ENCODE data around the gene RAP2A.
A peak's percentile ranks its signal among the peaks of the same experiment; 100 is the strongest.

RAP2A gene

DNA sequence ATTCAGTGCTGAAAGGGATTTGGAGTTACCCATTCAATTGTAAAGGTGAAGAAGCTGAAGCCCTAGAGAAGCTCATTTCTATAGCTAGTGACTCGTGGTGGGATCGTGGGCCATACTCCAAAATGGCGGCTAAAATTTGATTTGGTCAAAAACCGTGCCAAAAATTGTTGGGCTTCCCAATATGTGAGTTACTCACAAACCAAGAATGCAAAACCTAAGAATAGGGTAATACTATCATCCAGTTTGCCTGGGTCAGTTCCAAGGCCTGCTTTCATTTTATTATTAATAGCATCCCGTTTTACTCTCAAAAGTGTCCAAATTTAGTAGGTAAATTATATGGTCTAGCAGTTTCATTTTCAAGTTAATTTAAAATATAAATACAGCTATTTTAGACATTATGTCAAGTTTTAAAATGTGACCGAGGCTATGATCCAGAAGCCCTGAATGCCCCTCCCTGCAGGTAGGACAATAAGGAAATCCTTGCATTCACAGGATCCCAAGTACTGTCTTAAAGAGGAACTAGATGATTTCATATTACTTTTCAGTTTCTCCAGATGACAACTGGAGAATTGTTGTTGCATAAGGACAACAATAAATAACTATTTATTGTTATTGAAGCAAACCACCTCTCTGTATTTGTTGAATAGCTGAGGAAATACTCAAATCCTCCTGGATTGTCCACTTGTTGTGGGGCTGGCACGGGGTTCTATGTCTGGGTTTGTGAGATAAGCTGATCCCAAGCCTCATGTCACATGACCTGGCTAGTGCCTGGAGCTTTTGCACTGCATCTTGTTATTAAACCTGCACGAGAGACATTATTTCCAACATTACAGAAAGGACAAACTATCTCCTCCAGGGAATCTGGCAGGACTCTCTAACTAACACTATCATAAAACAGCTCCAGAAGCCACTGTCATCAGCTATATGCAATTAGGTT is 11.6 kb upstream of the RAP2A start:
- DNase-seq (ENCODE audit: insufficient read length, low spot score) = no peak
- FAIRE-seq = no peak

GRCh38 chr13:97423300-97424045 is 10.5 kb upstream of the RAP2A start:
- DNase-seq (ENCODE audit: insufficient read length, low spot score) (no peak), FAIRE-seq (no peak)

DNA sequence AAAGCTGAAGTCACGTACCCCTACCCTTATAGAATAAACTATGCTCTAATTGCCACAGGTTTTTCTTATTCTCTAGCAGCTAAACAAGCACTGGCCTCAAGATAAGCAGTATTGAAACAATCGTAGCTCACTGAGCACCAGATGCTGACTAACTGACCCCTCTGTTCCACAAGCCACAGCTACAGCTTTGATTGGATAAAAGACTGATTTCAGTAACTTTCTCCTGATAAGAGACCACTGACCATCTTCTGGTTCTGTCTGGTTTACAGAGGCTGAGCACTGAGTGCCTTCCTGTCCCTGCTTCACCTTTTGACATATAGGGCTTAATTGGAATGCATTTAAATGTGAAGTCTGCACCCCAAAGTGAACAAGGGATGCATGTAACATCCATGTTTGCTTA is 8.4 kb upstream of the RAP2A start:
- DNase-seq (ENCODE audit: insufficient read length, low spot score) (no peak), FAIRE-seq (peak; percentile 49)

- FAIRE-seq (no peak), DNase-seq (ENCODE audit: insufficient read length, low spot score) (no peak)
These were observed 7.3 kb upstream of the RAP2A start for GRCh38 chr13:97426695-97427094.

DNA sequence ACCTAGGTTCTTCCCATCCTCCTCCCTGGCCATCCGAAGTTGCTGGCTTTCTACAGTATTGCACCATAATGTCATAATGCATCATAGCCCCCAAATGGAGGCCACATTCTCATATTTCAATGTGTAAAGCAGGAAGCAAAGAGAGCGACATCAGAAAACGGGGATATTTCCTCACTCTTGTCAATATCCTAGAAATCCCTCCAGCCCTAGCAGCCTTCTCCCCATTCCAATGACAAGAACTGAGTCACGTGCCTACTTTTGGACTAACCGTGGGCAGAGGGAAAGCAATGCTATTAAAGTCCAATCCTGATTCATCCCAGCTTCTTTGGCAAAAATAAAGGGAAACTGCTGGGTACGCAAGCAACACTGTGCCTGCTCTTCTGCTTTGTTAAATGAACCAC is 4.3 kb upstream of the RAP2A start:
- DNase-seq (ENCODE audit: insufficient read length, low spot score) (no peak), FAIRE-seq (no peak)

DNA sequence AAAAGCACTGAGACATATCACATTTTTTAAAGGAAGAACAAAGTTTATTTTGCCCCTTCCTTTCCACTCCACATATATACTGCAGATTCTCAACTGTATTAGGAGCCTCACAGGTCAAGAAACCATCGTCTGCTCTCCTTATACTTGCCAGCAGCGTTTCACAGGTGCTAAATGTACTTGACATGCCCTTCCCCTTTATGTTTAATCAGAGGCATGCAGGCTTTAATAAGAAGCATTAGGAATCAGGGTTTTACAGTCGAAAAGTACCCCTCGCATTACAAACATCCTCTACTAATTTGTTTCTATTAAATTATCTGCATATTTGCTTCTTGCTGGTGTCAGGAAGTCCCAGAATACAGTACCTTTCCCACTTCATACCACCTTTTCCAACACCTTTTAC is 3.7 kb upstream of the RAP2A start:
- DNase-seq (ENCODE audit: insufficient read length, low spot score) (no peak), FAIRE-seq (no peak)

- DNase-seq (ENCODE audit: insufficient read length, low spot score) (no peak), FAIRE-seq (no peak)
These were observed 2.7 kb upstream of the RAP2A start for GRCh38 chr13:97431171-97431764.

DNA sequence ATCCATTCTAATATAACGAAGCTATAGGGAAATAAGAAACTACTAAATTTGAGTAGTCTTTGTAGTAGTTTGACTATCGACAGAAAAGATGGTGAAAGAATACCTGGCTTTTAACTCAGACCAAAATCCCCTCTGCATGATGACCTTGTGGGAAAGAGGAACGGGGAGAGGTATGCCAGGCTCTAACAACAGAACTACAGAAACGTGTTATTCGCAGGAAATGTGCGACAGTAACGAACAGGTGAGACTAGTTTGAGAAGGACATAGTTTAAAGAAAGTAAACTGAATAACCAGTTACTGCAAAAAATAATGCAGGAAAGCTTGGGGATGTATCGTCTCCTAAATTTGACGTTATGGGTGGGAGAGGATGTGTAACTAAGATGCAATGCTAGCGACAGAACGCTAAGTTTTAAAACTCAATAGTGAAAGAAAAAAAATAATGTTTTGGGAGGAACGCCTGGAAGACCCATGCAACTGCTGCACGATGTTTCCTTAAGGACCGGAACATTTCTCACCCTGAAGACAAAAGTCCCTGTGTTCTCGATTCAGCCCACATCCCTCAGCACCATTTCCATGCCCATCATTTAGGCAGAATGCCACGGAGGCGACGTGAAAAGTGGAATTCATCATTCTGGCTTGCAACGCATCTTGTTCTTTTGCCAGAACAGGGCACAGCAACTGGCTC is 1.6 kb upstream of the RAP2A start:
- DNase-seq (ENCODE audit: insufficient read length, low spot score) = no peak
- peak; percentile 72 for FAIRE-seq

DNA sequence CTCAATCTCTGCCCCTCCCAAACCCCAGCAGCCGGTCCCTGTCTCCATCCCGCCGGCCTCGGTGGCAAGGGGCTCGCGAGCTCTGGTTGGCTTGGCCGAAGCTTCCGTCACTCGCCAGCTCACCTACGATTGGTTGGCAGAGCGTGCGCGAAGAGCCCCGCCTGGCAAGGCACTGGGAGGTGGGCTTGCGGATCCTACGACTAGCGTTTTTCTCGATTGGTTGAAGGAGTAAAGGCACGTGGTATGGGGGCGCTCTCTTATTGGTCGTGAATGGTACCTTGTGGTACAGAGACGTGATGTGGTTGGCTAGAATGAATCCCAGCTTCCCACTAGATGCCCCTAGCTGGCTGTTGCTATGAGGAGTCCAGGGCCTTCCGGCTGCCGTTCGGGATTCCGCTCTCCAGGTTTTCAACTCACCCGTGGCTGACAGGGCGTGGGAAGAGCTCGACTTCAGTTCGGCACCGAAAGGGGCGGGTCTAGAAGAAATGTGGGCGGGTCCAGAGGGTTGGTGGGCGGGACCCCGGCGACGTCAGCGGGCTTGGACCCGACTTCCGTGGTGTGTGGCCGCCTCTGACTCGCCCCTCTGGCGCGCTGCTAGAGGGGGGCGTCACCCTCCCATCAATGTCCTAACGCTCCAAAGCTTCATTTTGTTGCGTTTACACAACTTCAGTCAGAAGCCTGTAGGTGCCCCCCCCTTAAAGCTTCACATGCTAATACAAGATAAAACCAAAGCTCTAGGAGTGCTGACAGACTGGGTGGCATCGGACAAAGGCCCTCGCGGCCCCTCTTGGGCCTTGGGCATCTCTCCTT is 847 bp upstream of the RAP2A start:
- DNase-seq (ENCODE audit: insufficient read length, low spot score) (peak; percentile 64), FAIRE-seq (peak; percentile 97)

GRCh38 chr13:97434397-97435201 is 630 bp downstream of the RAP2A start:
- no peak for DNase-seq (ENCODE audit: insufficient read length, low spot score)
- peak; percentile 78 for FAIRE-seq

DNA sequence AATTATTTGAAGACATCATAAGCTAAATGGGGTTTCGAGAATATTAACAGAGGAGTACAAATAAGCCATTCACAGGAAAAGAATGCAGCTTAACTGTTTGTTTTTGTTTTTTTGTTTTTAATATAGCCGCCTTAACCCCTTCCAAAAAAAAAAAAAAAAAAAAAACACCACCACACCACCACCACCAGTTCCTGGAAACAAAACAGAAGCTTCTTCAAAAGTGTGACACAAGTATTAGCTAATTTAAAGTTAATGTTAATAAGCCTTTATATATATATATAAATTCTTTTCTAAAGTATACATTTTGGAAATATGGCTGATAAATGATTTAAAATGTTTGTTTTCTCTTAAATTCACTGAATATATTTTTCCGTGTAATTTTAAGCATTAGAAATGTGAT is 1.4 kb downstream of the RAP2A start:
- DNase-seq (ENCODE audit: insufficient read length, low spot score) (no peak), FAIRE-seq (no peak)

DNA sequence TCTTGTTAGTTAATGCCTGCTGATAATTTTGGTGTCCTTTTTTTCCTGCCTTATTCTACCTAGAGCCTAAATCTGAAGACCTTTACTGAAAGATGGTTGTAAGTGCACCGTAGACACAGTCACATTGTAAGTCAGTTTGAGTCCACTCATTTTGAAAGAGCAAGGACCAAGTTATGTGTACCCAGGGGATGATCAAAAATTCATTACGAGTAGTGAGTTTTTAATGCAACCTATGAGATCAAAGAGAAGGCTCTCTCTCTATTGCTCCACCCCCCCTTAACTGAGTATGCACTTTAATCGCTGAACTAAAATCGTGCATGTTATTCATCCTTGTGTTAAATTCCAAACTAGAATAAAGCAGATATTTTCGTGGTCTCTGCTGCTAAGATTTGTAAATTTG is 1.8 kb downstream of the RAP2A start:
- no peak for DNase-seq (ENCODE audit: insufficient read length, low spot score)
- FAIRE-seq = no peak

GRCh38 chr13:97436845-97437244 is 2.9 kb downstream of the RAP2A start:
- DNase-seq (ENCODE audit: insufficient read length, low spot score) (no peak), FAIRE-seq (peak; percentile 57)

DNA sequence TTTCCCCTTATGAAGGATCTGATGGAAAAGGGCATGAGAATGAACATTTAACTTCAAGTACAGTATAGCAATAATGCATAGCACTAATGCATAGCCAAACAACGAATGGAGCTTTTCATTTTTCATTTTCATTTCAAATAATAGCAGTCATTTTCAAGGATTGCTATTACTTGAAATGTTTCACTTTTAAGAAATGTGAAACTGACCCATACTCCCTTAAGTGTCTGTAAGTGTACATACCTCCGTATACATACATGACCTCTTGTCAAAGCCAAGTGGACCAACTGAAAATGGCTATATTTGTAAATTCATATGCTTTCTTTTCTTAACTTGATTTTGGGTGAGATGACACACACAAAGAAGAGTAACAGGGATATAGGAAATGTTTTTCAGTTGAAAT is 3.8 kb downstream of the RAP2A start:
- peak; percentile 92 for FAIRE-seq
- DNase-seq (ENCODE audit: insufficient read length, low spot score) = no peak

DNA sequence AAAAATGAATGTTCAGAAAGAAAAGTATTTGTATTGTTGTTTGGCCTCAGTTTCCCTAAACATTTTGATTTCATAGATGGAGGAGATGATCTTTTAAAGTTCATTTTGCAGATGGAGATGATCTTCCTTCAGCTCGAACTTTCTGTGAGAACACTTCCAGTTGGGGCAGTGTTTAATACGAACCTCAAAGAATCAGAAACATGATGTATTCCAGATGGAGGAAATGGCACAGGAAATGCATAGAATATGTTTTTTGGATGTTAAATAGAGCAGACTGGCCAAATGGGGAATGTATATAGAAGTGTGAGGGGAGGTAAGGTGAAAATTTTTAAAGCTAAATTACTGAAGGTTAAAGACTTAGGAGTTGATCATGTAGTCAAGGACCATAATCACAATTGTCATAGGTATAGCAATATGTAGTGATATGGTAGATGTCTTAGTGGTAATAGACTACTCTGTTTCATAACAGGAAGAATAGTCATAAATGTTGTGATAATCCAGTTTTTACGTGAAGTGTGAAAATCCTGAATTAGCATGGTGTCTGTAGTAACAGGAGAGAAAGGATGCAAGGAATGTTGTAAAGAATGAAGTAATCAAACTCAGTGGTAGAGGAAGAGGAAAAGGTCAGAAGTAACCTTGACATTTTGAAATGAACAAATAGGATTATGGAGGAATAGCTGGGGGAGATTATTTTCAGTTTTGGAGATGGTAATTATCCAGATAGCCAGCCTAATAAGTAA is 5.1 kb downstream of the RAP2A start:
- no peak for FAIRE-seq

DNA sequence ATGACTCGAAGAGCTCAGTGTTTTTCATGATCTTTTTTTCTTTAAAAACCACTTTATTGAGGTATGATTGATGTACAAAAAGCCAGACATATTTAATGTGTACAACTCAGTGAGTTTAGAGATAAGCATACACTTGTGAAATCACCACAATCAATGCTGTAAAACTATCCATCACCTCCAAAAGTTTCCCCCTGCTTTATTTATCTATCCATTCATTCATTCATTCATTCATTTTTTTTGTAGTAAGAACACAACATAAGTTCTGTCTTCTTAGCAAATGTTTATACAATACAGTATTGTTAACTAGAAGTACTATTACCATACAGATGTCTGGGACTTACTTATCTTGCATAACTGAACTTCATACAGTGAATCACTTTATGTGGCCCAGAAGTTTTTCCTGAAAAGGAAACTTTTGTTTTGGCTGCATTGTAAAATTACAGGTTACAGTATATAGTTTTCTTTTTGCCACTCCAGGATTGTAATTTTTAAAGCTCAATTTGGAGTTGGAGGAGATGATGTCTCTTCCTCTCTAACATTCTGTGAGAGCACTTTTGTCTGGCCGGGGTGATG is 6.7 kb downstream of the RAP2A start:
- FAIRE-seq = peak; percentile 68
- no peak for DNase-seq (ENCODE audit: insufficient read length, low spot score)

More for the DNA sequence above, 5.1 kb downstream of the RAP2A start:
- DNase-seq (ENCODE audit: insufficient read length, low spot score) = no peak

- no peak for DNase-seq (ENCODE audit: insufficient read length, low spot score)
These were observed 7.4 kb downstream of the RAP2A start for GRCh38 chr13:97441368-97441767.

GRCh38 chr13:97445522-97446187 is 11.7 kb downstream of the RAP2A start:
- FAIRE-seq (peak; percentile 83), DNase-seq (ENCODE audit: insufficient read length, low spot score) (no peak)

More at GRCh38 chr13:97441368-97441767, 7.4 kb downstream of the RAP2A start:
- peak; percentile 67 for FAIRE-seq

All from GM19239 (cell line).